ENCODE measurements around the gene GFOD1.
"Not testable (repeated sequence)": the region's sequence is repeated elsewhere in the genome, so short reads cannot be mapped to it uniquely, and the experiment has no call there.

The GFOD1 gene

GRCh38 chr6:13511913-13512717 lies 24.7 kb upstream of the GFOD1 start:
- no peak for DNase-seq

- not testable (repeated sequence) for DNase-seq
Observed at GRCh38 chr6:13511141-13511571, 23.8 kb upstream of the GFOD1 start.

- not testable (repeated sequence) for DNase-seq
Observed at GRCh38 chr6:13510433-13510832, 23.0 kb upstream of the GFOD1 start.

- no peak for DNase-seq
Observed at GRCh38 chr6:13508711-13509705, 21.6 kb upstream of the GFOD1 start.

- no peak for DNase-seq
Observed at GRCh38 chr6:13507306-13507860, 20.0 kb upstream of the GFOD1 start.

- no peak for DNase-seq
Observed at GRCh38 chr6:13505345-13505734, 17.9 kb upstream of the GFOD1 start.

- DNase-seq: no peak
Observed at GRCh38 chr6:13504611-13505344, 17.4 kb upstream of the GFOD1 start.

GRCh38 chr6:13500915-13501314 lies 13.5 kb upstream of the GFOD1 start:
- no peak for DNase-seq

- no peak for DNase-seq
Observed at GRCh38 chr6:13500264-13500663, 12.9 kb upstream of the GFOD1 start.

GRCh38 chr6:13496513-13497190 lies 9.3 kb upstream of the GFOD1 start:
- DNase-seq: no peak

- DNase-seq: no peak
Observed at GRCh38 chr6:13495818-13496217, 8.4 kb upstream of the GFOD1 start.

- DNase-seq: no peak
Observed at GRCh38 chr6:13495112-13495776, 7.8 kb upstream of the GFOD1 start.

GRCh38 chr6:13494137-13494536 lies 6.7 kb upstream of the GFOD1 start:
- DNase-seq: no peak

GRCh38 chr6:13493147-13493546 lies 5.7 kb upstream of the GFOD1 start:
- DNase-seq: no peak

GRCh38 chr6:13492357-13492756 lies 5.0 kb upstream of the GFOD1 start:
- DNase-seq: no peak

- no peak for DNase-seq
Observed at GRCh38 chr6:13491538-13491937, 4.1 kb upstream of the GFOD1 start.

- DNase-seq: no peak
Observed at GRCh38 chr6:13490402-13490801, 3.0 kb upstream of the GFOD1 start.

- DNase-seq: no peak
Observed at GRCh38 chr6:13488896-13489237, 1.5 kb upstream of the GFOD1 start.

- DNase-seq: no peak
Observed at GRCh38 chr6:13488015-13488895, 855 bp upstream of the GFOD1 start.

GRCh38 chr6:13486679-13487121 lies 700 bp downstream of the GFOD1 start:
- DNase-seq: peak; percentile 11 to 52
